ENCODE data around the gene STYK1.
"Not testable (repeated sequence)": the region's sequence is repeated elsewhere in the genome, so short reads cannot be mapped to it uniquely, and the experiment has no call there.

Gene STYK1

GRCh38 chr12:10618338-10618987 lies 55.4 kb downstream of the STYK1 start:
- DNase-seq: no peak

GRCh38 chr12:10617863-10618262 lies 56.0 kb downstream of the STYK1 start:
- DNase-seq: no peak

- DNase-seq: no peak
These were observed 58.3 kb downstream of the STYK1 start for GRCh38 chr12:10615532-10615931.

GRCh38 chr12:10614056-10614370 lies 59.8 kb downstream of the STYK1 start:
- DNase-seq: no peak

- peak; percentile 90 to 97 for DNase-seq
These were observed 60.4 kb downstream of the STYK1 start, which contains the start of gene MAGOHB for GRCh38 chr12:10613349-10614055. Gene MAGOHB (minus strand): TSS chr12:10613609. CDS start chr12:10613532, 77 bp downstream.

- DNase-seq: no peak
These were observed 60.9 kb downstream of the STYK1 start for GRCh38 chr12:10612984-10613348.

GRCh38 chr12:10612110-10612509 lies 61.7 kb downstream of the STYK1 start:
- DNase-seq: no peak

- not testable (repeated sequence) for DNase-seq
These were observed 62.6 kb downstream of the STYK1 start for GRCh38 chr12:10611258-10611657.

- DNase-seq: no peak
These were observed 63.7 kb downstream of the STYK1 start for GRCh38 chr12:10610188-10610587.

- DNase-seq: no peak
These were observed 65.9 kb downstream of the STYK1 start for GRCh38 chr12:10607885-10608458.

GRCh38 chr12:10601860-10602259 lies 72.0 kb downstream of the STYK1 start:
- DNase-seq: no peak

GRCh38 chr12:10600988-10601387 lies 72.9 kb downstream of the STYK1 start:
- no peak for DNase-seq

- DNase-seq: no peak
These were observed 78.0 kb downstream of the STYK1 start for GRCh38 chr12:10595881-10596280.

- DNase-seq: no peak
These were observed 82.9 kb downstream of the STYK1 start for GRCh38 chr12:10590966-10591365.

- DNase-seq: no peak
These were observed 89.4 kb downstream of the STYK1 start for GRCh38 chr12:10584415-10584814.

GRCh38 chr12:10582704-10583103 lies 91.1 kb downstream of the STYK1 start:
- no peak for DNase-seq

- DNase-seq: not testable (repeated sequence)
These were observed 91.7 kb downstream of the STYK1 start for GRCh38 chr12:10582133-10582532.

GRCh38 chr12:10574307-10574706 lies 99.5 kb downstream of the STYK1 start:
- no peak for DNase-seq

- DNase-seq: not testable (repeated sequence)
These were observed 101.8 kb downstream of the STYK1 start for GRCh38 chr12:10572021-10572490.

- no peak for DNase-seq
These were observed 102.7 kb downstream of the STYK1 start for GRCh38 chr12:10571141-10571540.
